Ovary (tissue), 3 donors: ENCODE results near the gene ENGASE.

Source experiments
- POLR2A ChIP-seq: fragments of 450-650 bp; IDR thresholded peaks from one replicate; pipeline ENCODE4 v1.6.1; 2017; ENCODE audit warnings: antibody characterized with exemption, mild to moderate bottlenecking, moderate library complexity
- TF ChIP-seq, protein P1 (sequence below), 3 donors: fragments of 450-650 bp in 2 of 3; fragments of 200-600 bp in 1 of 3; IDR thresholded peaks; one replicate each; pipeline versions ENCODE4 v1.5.1 to v1.8.0; 2016 to 2022; ENCODE audit warnings: antibody characterized with exemption in 3 of 3, mild to moderate bottlenecking in 1 of 3
- donor health status: DM: no; HTN: no; CAD: no.

DNA sequence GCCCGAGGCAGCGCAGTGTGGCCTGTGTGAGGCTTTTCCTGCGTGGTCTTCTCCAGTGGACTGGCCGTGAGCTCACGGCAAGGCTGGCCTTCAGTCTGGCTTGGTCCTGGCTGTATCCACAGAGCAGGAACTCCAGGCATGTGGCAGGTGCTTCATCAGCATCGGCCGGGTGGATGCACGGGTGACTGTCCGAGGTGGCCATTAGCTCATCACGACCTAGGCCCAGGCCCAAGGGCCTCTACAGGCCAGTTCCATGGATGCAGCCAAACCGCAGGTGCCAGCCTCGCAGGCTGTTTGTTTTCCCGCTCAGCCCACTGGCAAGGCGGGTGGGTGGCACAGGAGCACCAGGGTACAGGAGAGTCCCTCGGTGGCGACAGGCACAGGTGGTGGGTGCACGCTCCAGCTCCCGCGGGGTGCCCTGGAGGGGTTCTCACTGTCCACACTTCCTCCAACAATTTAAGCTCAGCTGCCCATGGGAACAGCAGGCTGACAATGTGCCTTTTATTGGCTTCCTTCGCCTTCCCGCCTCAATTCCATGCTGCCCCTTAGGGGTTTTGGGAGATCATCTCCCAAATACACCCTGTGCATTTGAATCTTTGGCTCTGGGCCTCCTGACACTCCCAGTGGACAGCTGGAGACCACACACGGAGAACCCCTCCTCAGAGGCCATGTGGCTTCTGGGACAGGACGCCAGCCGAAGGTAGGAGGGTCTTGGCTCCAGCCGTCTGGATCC lies 33.0 kb downstream of the ENGASE start:
- TF ChIP-seq, protein P1, sequence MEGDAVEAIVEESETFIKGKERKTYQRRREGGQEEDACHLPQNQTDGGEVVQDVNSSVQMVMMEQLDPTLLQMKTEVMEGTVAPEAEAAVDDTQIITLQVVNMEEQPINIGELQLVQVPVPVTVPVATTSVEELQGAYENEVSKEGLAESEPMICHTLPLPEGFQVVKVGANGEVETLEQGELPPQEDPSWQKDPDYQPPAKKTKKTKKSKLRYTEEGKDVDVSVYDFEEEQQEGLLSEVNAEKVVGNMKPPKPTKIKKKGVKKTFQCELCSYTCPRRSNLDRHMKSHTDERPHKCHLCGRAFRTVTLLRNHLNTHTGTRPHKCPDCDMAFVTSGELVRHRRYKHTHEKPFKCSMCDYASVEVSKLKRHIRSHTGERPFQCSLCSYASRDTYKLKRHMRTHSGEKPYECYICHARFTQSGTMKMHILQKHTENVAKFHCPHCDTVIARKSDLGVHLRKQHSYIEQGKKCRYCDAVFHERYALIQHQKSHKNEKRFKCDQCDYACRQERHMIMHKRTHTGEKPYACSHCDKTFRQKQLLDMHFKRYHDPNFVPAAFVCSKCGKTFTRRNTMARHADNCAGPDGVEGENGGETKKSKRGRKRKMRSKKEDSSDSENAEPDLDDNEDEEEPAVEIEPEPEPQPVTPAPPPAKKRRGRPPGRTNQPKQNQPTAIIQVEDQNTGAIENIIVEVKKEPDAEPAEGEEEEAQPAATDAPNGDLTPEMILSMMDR (IDR thresholded peaks at IDR 0.05), result no peak
- no peak for TF ChIP-seq POLR2A
